DMS53 treated with DMSO at 0.1 percent for 48 hours (cell line): ENCODE results near the gene CRISPLD2.
A peak's percentile ranks its signal among the peaks of the same experiment; 100 is the strongest.

ENCODE experiments used
- DNase-seq: peaks from one replicate; lab custom pipeline; 2025; ENCODE audit not compliant: unreplicated experiment; lab: John Stamatoyannopoulos, UW

The CRISPLD2 gene

GRCh38 chr16:84899414-84899813 lies 79.6 kb downstream of the CRISPLD2 start:
- no peak for DNase-seq

- no peak for DNase-seq
Measured at GRCh38 chr16:84905965-84906460, 86.2 kb downstream of the CRISPLD2 start.

DNA sequence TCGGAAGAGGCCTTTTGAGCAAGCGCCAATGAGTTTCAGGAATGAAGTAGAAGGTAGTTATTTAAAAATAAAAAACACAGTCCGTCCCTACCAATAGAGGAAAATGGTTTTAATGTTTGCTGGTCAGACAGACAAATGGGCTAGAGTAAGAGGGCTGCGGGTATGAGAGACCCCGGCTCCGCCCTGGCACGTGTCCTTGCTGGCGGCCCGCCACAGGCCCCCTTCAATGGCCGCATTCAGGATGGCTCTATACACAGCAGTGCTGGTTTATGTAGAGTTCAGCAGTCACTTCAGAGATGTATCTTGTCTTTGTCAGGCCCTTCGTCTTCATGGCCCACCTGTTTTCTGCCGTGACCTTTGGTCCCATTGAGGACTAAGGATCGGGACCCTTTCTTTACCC lies 87.3 kb downstream of the CRISPLD2 start:
- no peak for DNase-seq

DNA sequence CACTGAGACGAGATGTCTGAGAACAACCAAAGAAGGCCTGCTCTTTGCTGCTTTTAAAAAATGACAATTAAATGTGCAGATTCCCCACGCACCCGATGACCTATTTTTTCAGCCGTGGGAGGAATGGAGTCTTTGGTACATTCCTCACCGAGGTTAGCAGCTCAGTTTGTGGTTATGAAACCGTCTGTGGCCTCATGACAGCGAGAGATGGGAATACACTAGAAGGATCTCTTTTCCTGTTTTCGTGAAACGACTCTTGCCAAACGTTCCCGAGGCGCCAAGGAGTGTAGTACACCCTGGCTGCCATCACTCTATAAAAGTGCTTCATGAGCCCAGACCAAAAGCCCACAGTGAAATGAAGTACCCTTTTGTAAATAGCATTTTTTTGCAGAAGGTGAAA lies 87.8 kb downstream of the CRISPLD2 start:
- DNase-seq = no peak

DNA sequence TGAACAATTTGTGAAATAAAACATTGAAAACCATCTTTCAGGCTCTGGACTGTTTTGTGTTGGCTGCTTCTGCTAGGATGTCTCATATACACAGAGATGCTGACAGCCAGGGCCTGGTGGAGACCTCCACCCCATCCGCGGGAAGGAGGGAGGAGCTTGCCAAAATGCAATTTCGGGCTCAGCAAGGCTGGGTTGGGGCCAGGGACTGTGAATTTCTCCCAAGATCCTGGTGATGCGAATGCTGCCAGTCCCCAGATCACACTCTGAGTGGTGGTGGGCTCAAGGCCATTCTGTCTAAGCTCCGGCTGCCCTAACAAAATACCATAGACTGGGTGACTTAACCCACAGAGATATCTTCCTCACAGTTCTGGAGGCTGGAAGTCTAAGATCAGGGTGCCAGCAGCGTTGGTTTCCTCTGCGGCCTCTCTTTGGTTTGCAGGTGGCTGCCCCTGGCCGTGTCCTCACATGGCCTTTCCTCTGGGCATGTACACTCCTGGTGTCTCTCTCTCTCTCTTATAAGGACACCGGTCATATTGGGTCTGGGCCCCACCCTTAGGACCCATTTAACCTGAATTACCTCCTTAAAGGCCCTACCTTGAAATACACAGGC lies 89.8 kb downstream of the CRISPLD2 start:
- DNase-seq = no peak

GRCh38 chr16:84911486-84912216 lies 91.9 kb downstream of the CRISPLD2 start:
- DNase-seq = no peak

DNA sequence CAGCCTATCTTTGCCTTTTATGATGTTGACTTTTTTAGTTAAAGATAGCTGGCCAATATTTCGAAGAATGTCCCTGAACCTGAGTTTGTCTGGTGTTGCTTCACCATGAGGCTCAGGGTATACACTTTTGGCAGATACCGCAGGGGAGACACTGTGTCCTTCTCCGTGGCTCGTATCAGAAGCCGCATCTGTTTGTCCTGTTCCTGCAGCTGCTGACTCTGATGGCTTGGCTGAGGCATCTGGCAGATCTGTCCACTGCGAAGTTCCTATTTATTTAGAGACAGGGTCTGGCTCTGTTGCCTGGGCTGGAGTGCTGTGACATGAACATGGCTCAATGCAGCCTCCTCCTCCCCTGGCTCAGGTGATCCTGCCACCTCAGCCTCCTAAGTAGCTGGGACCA lies 93.5 kb downstream of the CRISPLD2 start:
- DNase-seq = peak; percentile 4

- DNase-seq = no peak
Measured at GRCh38 chr16:84914273-84914672, 94.5 kb downstream of the CRISPLD2 start.

- no peak for DNase-seq
Measured at GRCh38 chr16:84916178-84916577, 96.4 kb downstream of the CRISPLD2 start.

- no peak for DNase-seq
Measured at GRCh38 chr16:84916850-84917249, 97.1 kb downstream of the CRISPLD2 start.

DNA sequence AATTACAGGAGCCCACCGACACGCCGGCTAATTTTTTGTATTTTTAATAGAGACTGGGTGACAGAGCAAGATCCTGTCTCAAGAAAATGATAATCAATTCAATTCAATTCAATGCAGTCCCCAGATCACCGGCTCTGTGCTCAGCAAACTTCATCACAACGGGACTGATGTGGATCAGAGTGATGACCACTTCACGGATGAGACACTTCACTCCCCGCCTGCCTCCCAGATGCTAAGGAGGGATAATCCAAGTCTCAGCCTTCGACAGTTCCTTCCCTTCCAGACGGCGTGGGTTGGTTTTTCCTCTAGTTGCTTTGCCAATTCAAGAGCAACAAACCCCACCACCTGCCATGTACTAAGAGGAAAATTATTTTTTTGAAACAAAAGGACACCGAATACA lies 97.7 kb downstream of the CRISPLD2 start:
- DNase-seq = no peak

- no peak for DNase-seq
Measured at GRCh38 chr16:84918006-84918909, 98.5 kb downstream of the CRISPLD2 start.

GRCh38 chr16:84919269-84919668 lies 99.5 kb downstream of the CRISPLD2 start:
- no peak for DNase-seq

DNA sequence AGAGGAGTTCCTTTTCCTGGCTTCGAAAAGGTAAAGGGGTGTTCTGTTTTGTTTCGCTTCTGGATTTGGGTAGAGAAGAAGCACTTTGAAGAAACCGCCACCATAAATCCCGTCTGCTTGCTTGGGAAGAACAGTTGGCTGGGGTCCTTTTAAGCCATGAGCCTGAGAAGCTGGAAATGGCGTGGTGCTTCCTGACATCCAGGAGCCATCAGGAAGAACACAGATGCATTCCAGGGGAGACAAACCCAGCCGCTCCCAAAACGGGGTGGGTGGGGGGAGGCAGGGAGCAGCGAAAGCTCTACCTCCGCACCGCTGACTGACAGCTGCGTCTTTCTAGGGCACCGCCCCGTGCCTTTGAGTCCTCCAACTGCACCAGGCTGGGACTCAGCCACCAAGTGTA lies 99.9 kb downstream of the CRISPLD2 start:
- no peak for DNase-seq

GRCh38 chr16:84920333-84920732 lies 100.5 kb downstream of the CRISPLD2 start:
- DNase-seq = no peak

GRCh38 chr16:84922351-84923120 lies 102.8 kb downstream of the CRISPLD2 start:
- DNase-seq = peak; percentile 47

- DNase-seq = no peak
Measured at GRCh38 chr16:84924331-84925091, 104.7 kb downstream of the CRISPLD2 start.

DNA sequence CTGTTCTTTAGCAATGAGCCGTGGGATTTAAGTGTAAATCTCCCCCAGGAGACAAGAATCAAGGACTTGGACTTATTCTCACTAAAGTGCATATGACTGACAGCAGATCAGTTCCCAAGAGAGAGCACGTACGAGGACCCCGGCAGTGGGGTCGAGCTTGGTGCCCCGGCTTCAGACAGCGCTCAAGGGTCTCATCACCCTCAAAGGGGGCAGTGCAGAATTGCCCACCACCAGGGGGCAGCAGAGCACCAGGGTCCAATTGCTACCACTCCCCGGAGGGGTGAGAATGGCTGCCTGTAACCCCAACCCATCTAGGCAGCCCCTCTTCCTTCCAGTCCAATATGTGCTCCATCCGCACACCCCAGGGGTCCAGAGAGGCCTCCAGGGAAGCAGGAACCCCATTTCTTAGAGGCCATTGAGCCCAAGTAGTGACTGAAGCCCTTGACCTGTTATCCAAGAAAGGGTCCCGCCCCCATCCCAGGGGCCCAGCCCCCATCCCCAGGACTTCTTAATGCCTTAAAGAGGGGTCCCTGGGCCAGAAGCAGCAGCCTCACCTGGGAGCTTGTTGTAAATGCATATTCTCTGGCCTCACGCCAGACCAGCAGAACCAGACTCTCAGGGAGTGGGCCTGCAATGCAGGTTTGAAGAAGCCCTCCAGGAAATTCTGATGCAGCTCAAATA lies 105.4 kb downstream of the CRISPLD2 start:
- no peak for DNase-seq

DNA sequence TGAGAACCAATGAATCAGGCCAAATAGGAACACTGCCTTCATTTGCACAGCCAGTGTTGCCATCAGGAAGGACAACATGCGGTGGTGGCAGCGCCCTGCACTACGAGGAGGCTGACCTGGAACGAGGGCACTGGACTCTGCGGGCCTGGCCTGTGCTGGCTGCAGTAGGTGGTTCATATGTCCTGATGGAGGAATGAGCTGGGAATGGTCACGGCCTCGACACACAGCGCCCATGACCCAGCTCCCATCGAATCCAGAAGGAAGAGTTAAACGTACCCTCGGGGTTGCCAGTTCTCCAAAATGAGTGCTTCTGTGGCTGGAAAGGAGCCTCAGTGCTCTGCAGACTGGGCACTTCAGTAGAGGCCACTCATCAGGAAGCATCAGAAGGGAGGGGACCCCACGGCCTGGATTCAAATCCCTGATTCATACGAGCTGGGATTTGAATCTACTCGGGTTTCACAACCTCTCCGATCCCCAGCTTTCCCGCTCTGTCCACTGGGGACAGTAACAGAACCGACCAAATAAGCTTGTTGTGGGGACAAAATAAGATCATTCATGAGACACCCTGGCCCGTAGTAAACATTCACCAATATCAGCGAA lies 106.1 kb downstream of the CRISPLD2 start:
- DNase-seq = no peak
